Spleen (tissue), 11 donors: ENCODE results near the gene CARS2. TPM values are rescaled to one million over a fixed set of nuclear protein-coding genes. Genes with fewer than 3 reads are reported as not detected.

Experiments
- DNase-seq: peaks from one replicate; pipeline ENCODE4 v3.0.0-alpha.2; 2020
- H3K27ac ChIP-seq, 8 donors: fragments of 200-600 bp; sonication (generic) in 7 of 8; 1 replicate in 4 of 8; 2 replicates in 4 of 8; pipeline versions ENCODE4 v1.5.0 to v1.8.0; 2016 to 2021; ENCODE audit warnings: inconsistent platforms in 4 of 8, mild to moderate bottlenecking in 4 of 8, moderate library complexity in 1 of 8
- H3K27me3 ChIP-seq, 7 donors: fragments of 200-600 bp; sonication (generic) in 6 of 7; replicated peaks in 1 of 7; 1 replicate in 4 of 7; 2 replicates in 3 of 7; pipeline versions ENCODE4 v1.5.0 to v1.8.0; 2016 to 2021; ENCODE audit warnings: inconsistent platforms in 3 of 7, mild to moderate bottlenecking in 1 of 7
- H3K36me3 ChIP-seq, 6 donors: fragments of 200-600 bp; sonication (generic) in 5 of 6; 1 replicate in 4 of 6; 2 replicates in 2 of 6; pipeline versions ENCODE4 v1.5.0 to v1.8.0; 2016 to 2021; ENCODE audit warnings: inconsistent platforms in 2 of 6
- H3K4me1 ChIP-seq, 6 donors: fragments of 200-600 bp; sonication (generic) in 5 of 6; 1 replicate in 3 of 6; 2 replicates in 3 of 6; pipeline versions ENCODE4 v1.5.0 to v1.8.0; 2016 to 2021; ENCODE audit warnings: inconsistent platforms in 3 of 6
- H3K4me3 ChIP-seq, 8 donors: fragments of 200-600 bp; sonication (generic) in 7 of 8; 1 replicate in 4 of 8; 2 replicates in 4 of 8; pipeline versions ENCODE4 v1.5.0 to v1.8.0; 2016 to 2021; ENCODE audit warnings: inconsistent platforms in 4 of 8, mild to moderate bottlenecking in 4 of 8, moderate library complexity in 2 of 8
- H3K9me3 ChIP-seq, 8 donors: fragments of 200-600 bp; sonication (generic) in 7 of 8; 1 replicate in 4 of 8; 2 replicates in 4 of 8; pipeline versions ENCODE4 v1.5.0 to v1.8.0; 2016 to 2021; ENCODE audit warnings: inconsistent platforms in 4 of 8
- CTCF ChIP-seq, 11 experiments: fragments of 200-600 bp in 7 of 11; fragments of 450-650 bp in 4 of 11; sonication (generic) in 4 of 11; IDR thresholded peaks in 8 of 11; conservative IDR thresholded peaks in 3 of 11; 1 replicate in 7 of 11; 2 replicates in 4 of 11; pipeline versions ENCODE4 v1.4.0 to v1.8.0; 2016 to 2021; ENCODE audit warnings: antibody characterized with exemption in 11 of 11, inconsistent platforms in 4 of 11, mild to moderate bottlenecking in 1 of 11
- POLR2A ChIP-seq, 3 donors: fragments of 450-650 bp; IDR thresholded peaks; one replicate each; pipeline ENCODE4 v1.5.1; 2017; ENCODE audit warnings: antibody characterized with exemption in 3 of 3, mild to moderate bottlenecking in 1 of 3
- POLR2AphosphoS5 ChIP-seq, 3 donors: sonication (generic); formaldehyde crosslinking; IDR thresholded peaks; one replicate each; pipeline ENCODE4 v1.5.1; 2017; ENCODE audit warnings: antibody characterized with exemption in 3 of 3
- WGBS, 5 donors: extraction: QIAGEN DNeasy Blood & Tissue Kit in 3 of 5; methylation state at CpG; one replicate each; pipeline versions ENCODE4 v1.1.5 to v1.1.7; 2013 to 2018; 5-methylcytosine and 5-hydroxymethylcytosine counted together
- intact Hi-C: fragments of 100-400 bp; cut with DNase I; formaldehyde crosslinking; loops from one replicate; pipeline ENCODE4 v1.15.0; 2023; ENCODE audit warnings: low total_unique reads
- polyA plus RNA-seq, 3 donors: library from polyadenylated mRNA; stranded (reverse); fragments of 200-250 nt; gene quantifications; one replicate each; pipeline ENCODE4 v1.2.1, GENCODE V29; 2013
- total RNA-seq, 7 donors: library from RNA; depleted of rRNA in 3 of 7; stranded (reverse); fragments of >200 nt in 3 of 7; fragmentation: NEBNext Ultra II Directional in 4 of 7; extraction: Animal tissue kit (Norgen Biotek cat#: 25700) in 4 of 7; gene quantifications; one replicate each; pipeline versions ENCODE4 v1.1.0 to v1.2.1, GENCODE V29; 2016 to 2021
- donor health status: healthy with polysubstance abuse.
- donor health status: DM: no; HTN: no; CAD: no; lungs with moderate emphysema.
- donor health status: DM: no; HTN: no; CAD: no.
- donor health status: Bipolar disorder and iron deficiency.
- donor health status: healthy.
- donor health status: DM: no; HTN: no; CAD: no.
- donor health status: DM: yes; HTN: yes; CAD: no.

Gene CARS2
- total and polyA plus RNA-seq, 10 donors = 63.9 to 113 (median 80.5) TPM

DNA sequence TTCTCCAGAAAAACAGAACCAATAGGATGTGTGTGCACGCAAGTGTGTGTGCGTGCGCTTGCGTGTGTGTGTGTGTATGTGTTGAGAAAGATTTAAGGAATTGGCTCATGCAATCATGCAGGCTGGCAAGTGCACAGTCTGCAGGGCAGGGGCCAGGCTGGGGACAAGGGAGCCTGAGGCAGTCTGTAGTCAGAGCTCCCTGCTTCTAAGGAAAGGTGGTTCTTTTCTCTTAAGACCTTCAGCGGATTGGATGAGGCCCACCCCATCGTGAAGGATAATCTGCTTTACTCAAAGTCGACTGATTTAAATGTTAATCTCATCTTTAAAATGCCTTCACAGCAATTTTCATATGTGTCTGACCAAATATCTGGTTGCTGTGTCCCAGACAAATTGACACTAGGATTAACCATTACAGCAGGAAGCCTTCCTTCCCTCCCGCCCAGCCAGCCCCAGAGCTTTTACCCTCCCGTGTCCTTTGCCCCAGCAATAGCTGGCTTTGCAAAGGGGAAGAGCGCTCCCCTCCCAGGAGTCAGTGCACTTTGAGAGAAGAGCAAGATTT, 105.6 kb downstream of the CARS2 start:
- Histone ChIP-seq H3K4me3 (no peak overlapping the region), H3K4me1 (no peaks in the 10 kb centered on the region), H3K9me3 (no peaks in the 10 kb centered on the region), H3K27ac (no peak overlapping the region), H3K27me3 (no peaks in the 10 kb centered on the region), H3K36me3 (no peaks in the 10 kb centered on the region)
- intact Hi-C loops = no loop called here
- DNase-seq = no peak
- no peak for TF ChIP-seq CTCF (IDR thresholded peaks at IDR 0.05 in 8 of 11, conservative IDR thresholded peaks at IDR 0.05 in 3 of 11)
- TF ChIP-seq POLR2AphosphoS5 (IDR thresholded peaks at IDR 0.05) = no peak
- TF ChIP-seq POLR2A (IDR thresholded peaks at IDR 0.05) = no peak
- 86 to 93% (median 89%) methylated on average over 10 of the region's 10 CpGs for WGBS, 5 donors

GRCh38 chr13:110597041-110597689, 108.8 kb downstream of the CARS2 start:
- no peaks in the 10 kb centered on the region for H3K27me3 ChIP-seq
- DNase-seq = no peak
- intact Hi-C loops = loop anchor here (10.0 kb wide), 1 partner anchor 218 kb away; no protein-coding TSS in a partner anchor
- 81 to 87% (median 84%) methylated on average over 16 of the region's 16 CpGs for WGBS, 5 donors
- no peak overlapping the region for H3K27ac ChIP-seq
- H3K4me1 ChIP-seq = peaks cover 0 to 6% (median 4%) of the 10 kb centered on the region in 6 donors
- H3K9me3 ChIP-seq = no peaks in the 10 kb centered on the region
- H3K36me3 ChIP-seq = no peaks in the 10 kb centered on the region
- TF ChIP-seq POLR2A (IDR thresholded peaks at IDR 0.05) (no peak), POLR2AphosphoS5 (IDR thresholded peaks at IDR 0.05) (no peak)
- no peak overlapping the region for H3K4me3 ChIP-seq

GRCh38 chr13:110593430-110594130, 112.3 kb downstream of the CARS2 start:
- intact Hi-C loops = loop anchor here (10.0 kb wide), 1 partner anchor 221 kb away; no protein-coding TSS in a partner anchor
- Histone ChIP-seq H3K4me1 (peaks cover 0 to 6% (median 4%) of the 10 kb centered on the region in 6 donors), H3K27ac (no peak overlapping the region), H3K9me3 (no peaks in the 10 kb centered on the region), H3K27me3 (no peaks in the 10 kb centered on the region), H3K4me3 (no peak overlapping the region), H3K36me3 (no peaks in the 10 kb centered on the region)
- DNase-seq = no peak
- TF ChIP-seq POLR2A (IDR thresholded peaks at IDR 0.05) (no peak), CTCF (IDR thresholded peaks at IDR 0.05 in 8 of 11, conservative IDR thresholded peaks at IDR 0.05 in 3 of 11) (peak; percentile 50 to 77 (median 68))
- WGBS, 5 donors = 45 to 50% (median 47%) methylated on average over 6 of the region's 6 CpGs

DNA sequence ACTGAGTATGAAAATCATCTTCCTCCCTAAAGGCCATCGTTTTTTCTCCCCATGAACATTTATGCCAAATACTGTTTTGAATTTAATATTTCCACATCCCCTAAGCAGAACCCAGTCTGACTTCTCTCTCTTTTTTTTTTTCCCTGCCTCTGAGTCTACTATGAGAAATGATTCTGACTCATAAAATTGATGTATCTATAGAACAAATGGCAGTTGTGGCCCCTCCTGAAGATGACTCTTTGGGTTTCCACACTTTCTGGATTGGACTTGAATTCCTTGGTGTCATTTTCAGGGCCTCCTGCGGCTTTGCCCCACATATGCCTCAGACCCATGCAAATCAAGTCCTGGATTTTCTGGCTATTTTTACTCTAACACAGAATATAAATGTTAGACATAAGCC, 113.3 kb downstream of the CARS2 start:
- no peak overlapping the region for H3K27ac ChIP-seq
- no peaks in the 10 kb centered on the region for H3K27me3 ChIP-seq
- H3K36me3 ChIP-seq = no peaks in the 10 kb centered on the region
- H3K4me1 ChIP-seq = peaks cover 0 to 6% (median 4%) of the 10 kb centered on the region in 6 donors
- intact Hi-C loops = loop anchor here (10.0 kb wide), 1 partner anchor 222 kb away; no protein-coding TSS in a partner anchor
- no peak for DNase-seq
- H3K9me3 ChIP-seq = no peaks in the 10 kb centered on the region
- TF ChIP-seq POLR2A (IDR thresholded peaks at IDR 0.05) (no peak), CTCF (IDR thresholded peaks at IDR 0.05 in 8 of 11, conservative IDR thresholded peaks at IDR 0.05 in 3 of 11) (no peak), POLR2AphosphoS5 (IDR thresholded peaks at IDR 0.05) (no peak)
- no peak overlapping the region for H3K4me3 ChIP-seq
- WGBS, 5 donors = 68 to 88% (median 75%) methylated on average over 2 of the region's 2 CpGs

Other genes starting within 250 kb of the CARS2 start
- 10 to 100 TPM; 46.9 to 96.4 (median 61.1) TPM for gene RAB20, start 144.4 kb downstream of the CARS2 start, total RNA-seq
- 10 to 100 TPM; 19.1 to 49.0 (median 39.6) TPM for gene RAB20, start 144.4 kb downstream of the CARS2 start, polyA plus RNA-seq
- 10 to 100 TPM; 27.1 to 35.5 (median 34.0) TPM for gene NAXD, start 90.6 kb downstream of the CARS2 start, total RNA-seq
- gene NAXD, start 90.6 kb downstream of the CARS2 start, polyA plus RNA-seq = 10 to 100 TPM; 25.1 to 40.9 (median 35.8) TPM
- gene ING1, start 7.6 kb upstream of the CARS2 start, total RNA-seq = 10 to 100 TPM; 15.1 to 32.4 (median 22.9) TPM
- 10 to 100 TPM; 10.5 to 16.0 (median 12.0) TPM for gene ING1, start 7.6 kb upstream of the CARS2 start, polyA plus RNA-seq
- gene ANKRD10, start 209.0 kb upstream of the CARS2 start, total RNA-seq = 100 to 1,000 TPM; 165 to 253 (median 191) TPM
- 100 to 1,000 TPM; 122 to 179 (median 144) TPM for gene ANKRD10, start 209.0 kb upstream of the CARS2 start, polyA plus RNA-seq